NOMO-1 (cell line): ENCODE results near the gene ZG16.
A peak's percentile ranks its signal among the peaks of the same experiment; 100 is the strongest.
"Not testable (repeated sequence)": the region's sequence is repeated elsewhere in the genome, so short reads cannot be mapped to it uniquely, and the experiment has no call there.

Experiments
- DNase-seq, 2 experiments: peaks; one replicate each; lab custom pipeline; 2025; ENCODE audit not compliant: unreplicated experiment in 2 of 2; lab: John Stamatoyannopoulos, UW

The ZG16 gene

GRCh38 chr16:29783094-29783953, 5.3 kb downstream of the ZG16 start:
- DNase-seq: not testable (repeated sequence)

- DNase-seq: no peak
Measured at GRCh38 chr16:29784157-29784556, 6.1 kb downstream of the ZG16 start.

- DNase-seq: no peak
Measured at GRCh38 chr16:29784901-29785500, 6.9 kb downstream of the ZG16 start.

- not testable (repeated sequence) for DNase-seq
Measured at GRCh38 chr16:29787155-29787554, 9.1 kb downstream of the ZG16 start.

GRCh38 chr16:29789775-29790182, 11.7 kb downstream of the ZG16 start:
- DNase-seq: no peak

GRCh38 chr16:29790183-29790948, 12.3 kb downstream of the ZG16 start, which contains the start of gene KIF22:
TSS of gene KIF22 (plus strand) at chr16:29790751. CDS start at chr16:29790760, 9 bp downstream.
- peak; percentile 98 to 99 for DNase-seq

GRCh38 chr16:29790949-29791844, 13.1 kb downstream of the ZG16 start:
- DNase-seq: peak in 1 of 2 experiments; percentile 23

- DNase-seq: no peak
Measured at GRCh38 chr16:29791845-29792807, 14.1 kb downstream of the ZG16 start.

GRCh38 chr16:29793153-29793552, 15.1 kb downstream of the ZG16 start:
- DNase-seq: not testable (repeated sequence)

GRCh38 chr16:29794231-29794710, 16.2 kb downstream of the ZG16 start:
- no peak for DNase-seq

GRCh38 chr16:29802416-29802935, 24.4 kb downstream of the ZG16 start:
- no peak for DNase-seq

- no peak for DNase-seq
Measured at GRCh38 chr16:29804020-29804419, 26.0 kb downstream of the ZG16 start.

GRCh38 chr16:29804455-29805231, 26.6 kb downstream of the ZG16 start:
- peak; percentile 46 to 58 for DNase-seq

GRCh38 chr16:29805232-29806098, 27.4 kb downstream of the ZG16 start:
- DNase-seq: peak; percentile 95 to 98

- peak in 1 of 2 experiments; percentile 77 for DNase-seq
Measured at GRCh38 chr16:29806099-29806579, 28.1 kb downstream of the ZG16 start, which contains the start of gene MAZ. TSS of gene MAZ (plus strand) at chr16:29806529. CDS start at chr16:29806702, 173 bp downstream.

- DNase-seq: peak; percentile 30 to 63
Measured at GRCh38 chr16:29806641-29807425, 28.8 kb downstream of the ZG16 start.
